ENCODE data around the gene MARK2.

Gene MARK2

DNA sequence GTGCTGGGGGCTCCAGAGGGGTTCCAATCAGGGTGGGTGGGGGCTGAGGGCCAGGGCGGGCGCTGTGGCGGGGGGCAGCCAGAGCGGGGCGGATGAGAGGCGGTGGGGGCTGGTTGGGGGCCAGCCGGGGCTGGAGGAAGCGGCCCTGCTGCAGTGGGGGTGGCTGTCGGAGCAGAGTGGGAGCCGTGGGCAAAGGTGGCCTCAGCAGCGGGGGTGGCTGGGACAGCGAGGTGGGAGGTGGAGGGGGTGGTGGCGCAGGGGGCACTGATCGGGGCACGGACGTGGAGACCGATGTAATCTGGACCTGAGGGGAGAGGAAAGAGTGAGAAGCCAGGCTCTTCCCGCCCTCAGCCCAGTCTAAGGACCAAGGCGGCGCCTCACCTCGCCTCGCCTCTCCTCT, 73.0 kb downstream of the MARK2 start:
- no peak for FAIRE-seq

DNA sequence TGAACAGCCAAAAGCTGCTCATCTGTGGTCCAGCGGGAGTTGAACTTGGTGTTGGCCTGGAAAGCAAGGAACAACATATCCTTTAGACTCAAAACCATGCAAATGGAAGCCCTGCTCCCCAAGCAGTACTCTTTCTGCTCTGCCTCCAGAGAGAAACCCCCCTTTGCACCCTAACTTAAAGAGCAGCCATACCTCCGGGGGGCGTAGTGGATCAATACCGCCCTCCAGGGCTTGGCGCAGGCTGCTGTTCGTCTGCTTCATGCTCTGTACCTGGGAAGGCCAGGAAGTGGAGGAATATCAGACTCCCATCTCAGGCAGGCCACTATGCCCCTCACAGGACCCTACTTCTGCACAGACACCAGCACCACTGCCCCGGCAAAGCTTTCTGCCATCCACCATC, 73.8 kb downstream of the MARK2 start:
- no peak for FAIRE-seq

- no peak for FAIRE-seq
Measured at GRCh38 chr11:63913866-63914830, 75.2 kb downstream of the MARK2 start.

DNA sequence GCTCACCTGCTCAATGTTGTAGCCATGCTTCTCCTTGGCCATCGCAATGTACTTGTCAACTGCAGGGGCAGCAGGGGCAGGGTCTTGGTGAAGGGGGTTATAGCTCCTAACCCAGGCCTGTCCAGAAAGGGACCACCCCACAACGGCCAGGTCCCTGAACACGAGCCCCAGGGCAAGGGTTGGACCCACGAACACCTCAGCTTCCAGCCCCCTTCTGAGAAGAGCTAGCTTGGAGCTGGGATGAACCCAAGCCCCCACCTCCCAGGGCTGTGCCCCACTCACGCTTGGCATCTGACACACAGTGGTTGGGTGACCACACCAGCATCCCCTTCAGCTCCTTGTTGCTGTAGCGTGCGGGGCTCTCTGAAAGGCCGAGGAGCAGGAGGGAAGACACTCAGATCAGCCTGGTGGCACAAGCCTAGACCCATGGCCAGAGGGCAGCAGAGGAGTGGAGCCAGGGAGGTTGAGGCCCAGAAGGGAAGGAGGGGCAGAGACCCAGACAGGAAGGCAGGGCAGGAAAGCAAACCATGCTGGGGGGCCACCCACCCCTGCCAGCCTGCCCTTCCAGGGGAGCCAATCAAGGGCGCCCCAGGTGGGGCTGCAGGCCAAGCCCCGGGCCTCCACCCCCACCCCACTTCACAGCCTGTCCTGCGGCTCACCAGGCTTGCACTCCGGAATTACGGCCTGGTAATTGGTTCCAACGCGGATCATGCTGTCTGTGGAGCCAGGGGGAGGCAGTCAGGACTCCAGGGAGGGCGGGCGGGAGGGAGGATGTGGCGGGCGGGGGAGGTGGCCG, 76.2 kb downstream of the MARK2 start:
- no peak for FAIRE-seq

DNA sequence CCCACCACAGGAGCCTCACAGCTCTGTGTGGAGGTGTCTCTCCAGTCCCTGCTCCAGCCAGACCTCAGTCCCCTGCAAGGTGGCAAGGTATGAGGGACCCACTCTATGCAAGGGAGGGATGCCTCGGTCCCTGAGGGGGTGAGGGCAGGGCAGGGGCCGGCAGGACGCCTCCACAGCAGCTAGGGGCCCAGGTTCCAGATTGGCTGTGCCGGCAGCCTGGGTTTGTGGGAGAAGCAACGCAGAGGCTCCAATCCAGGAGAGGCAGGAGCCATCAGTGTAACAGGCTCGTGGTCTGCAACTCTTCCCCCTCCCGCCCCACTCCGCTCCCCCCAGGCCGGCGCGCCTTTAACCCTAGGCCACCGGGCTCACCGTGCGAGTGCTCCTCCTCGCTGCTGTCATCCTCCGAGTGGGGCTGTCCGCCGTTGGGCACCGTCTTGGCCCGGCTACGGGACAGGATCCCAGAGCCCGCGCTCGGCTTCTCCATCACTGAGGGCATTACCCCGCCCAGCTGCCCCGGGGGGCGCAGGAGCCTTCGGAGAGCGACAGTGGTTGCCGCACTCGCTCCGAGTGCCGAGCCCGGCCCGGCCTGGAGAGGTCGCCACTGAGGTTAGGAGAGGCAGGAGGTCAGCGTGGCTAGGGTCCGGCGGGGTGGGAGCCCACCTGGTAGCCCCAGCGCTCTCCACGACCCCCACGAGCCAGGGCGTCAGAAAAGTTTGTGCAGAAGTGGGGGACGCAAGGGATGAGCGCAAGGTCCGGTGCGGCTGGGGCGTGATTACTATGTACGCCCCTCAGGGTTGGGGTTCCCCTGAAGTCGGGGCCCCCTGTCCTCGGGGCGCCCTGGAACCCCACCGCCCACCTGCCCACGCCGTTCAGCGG, 77.3 kb downstream of the MARK2 start:
- FAIRE-seq = no peak

DNA sequence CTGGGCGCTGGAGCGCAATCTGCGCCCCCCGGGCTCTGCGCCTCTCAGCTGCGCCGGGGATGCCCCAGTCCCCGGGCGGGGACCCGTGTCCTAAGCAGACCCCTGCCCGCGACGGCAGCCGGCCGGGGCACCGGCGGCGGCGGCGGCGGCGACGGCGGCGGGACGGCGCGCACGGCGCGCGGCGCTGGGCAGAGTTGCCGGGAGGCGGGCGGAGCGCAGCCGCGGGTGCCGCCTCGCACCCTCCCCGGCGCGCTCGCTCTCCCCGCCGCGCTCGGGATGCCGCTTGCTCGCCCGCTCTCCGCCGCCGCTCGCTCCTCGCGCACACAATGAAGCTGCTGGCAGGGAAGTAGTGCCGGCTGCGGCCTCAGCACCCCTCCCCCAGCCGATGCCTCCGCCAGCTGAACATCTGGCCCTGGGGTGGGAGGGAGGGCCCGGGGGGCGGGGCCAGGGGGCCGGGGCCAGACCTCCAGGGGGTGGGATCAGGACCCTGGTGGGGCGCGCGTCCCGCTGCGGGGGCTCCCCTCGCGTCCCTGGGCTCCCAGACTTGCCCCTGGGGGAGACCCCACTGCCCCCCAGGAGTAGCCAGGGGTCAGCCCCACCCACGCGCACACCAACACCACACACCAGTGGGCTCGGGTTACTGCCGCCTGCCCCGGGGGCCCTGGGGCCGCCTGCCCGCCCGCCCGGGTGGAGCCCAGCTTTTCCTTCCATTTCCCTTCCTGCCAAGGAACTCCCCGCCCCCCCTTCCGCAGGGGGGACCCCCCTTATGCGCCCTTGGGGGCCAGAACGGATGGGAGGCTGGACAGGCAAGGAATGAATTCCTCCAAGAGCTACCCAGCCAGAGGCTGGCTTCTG, 78.2 kb downstream of the MARK2 start, which contains the start of gene RCOR2:
TSS of gene RCOR2 (minus strand) at position 328 of the 855 bp plus-strand sequence. CDS start 708 bp downstream, outside the sequence.
- FAIRE-seq = no peak

DNA sequence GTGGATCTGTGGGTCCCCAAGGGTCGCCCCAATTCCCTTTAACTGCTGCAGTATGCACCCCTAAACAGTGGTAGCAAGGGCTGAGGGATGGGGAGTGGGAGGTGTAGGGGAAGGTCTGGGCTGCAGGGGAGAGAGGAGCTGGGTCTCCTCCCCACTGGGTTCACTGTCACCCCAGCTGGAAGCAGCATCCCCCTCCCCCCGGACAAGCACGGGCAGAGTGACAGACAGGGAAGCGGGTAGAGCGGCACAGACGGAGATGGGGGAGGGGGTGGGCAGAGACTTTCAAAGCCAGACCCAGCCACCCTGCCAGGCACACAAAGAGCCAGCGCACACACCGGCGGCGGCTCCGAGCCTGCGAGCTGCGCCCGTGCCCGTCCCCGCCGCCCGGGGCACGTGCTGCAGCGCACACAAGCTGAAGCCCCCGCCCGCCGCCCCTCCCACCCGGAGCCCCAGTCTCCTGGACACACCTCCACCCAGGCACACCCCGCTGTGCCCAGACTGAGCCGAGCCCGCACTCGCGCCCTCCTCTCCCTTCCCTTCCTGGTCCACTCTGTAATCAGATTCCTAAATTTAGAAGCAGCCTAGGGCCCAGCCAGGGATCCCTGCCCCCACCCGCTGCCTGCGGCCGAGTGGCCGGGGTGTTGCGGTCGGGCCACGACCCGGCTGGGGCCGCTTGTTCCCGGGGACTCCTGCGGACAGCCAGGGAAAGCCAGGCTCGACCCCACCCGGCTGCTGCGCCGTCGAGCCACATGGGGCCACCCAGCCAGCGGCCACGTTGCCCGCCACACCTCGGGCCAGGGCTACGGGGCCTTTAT, 79.0 kb downstream of the MARK2 start:
- FAIRE-seq = no peak

- FAIRE-seq = no peak
Measured at GRCh38 chr11:63918507-63919191, 79.7 kb downstream of the MARK2 start.

DNA sequence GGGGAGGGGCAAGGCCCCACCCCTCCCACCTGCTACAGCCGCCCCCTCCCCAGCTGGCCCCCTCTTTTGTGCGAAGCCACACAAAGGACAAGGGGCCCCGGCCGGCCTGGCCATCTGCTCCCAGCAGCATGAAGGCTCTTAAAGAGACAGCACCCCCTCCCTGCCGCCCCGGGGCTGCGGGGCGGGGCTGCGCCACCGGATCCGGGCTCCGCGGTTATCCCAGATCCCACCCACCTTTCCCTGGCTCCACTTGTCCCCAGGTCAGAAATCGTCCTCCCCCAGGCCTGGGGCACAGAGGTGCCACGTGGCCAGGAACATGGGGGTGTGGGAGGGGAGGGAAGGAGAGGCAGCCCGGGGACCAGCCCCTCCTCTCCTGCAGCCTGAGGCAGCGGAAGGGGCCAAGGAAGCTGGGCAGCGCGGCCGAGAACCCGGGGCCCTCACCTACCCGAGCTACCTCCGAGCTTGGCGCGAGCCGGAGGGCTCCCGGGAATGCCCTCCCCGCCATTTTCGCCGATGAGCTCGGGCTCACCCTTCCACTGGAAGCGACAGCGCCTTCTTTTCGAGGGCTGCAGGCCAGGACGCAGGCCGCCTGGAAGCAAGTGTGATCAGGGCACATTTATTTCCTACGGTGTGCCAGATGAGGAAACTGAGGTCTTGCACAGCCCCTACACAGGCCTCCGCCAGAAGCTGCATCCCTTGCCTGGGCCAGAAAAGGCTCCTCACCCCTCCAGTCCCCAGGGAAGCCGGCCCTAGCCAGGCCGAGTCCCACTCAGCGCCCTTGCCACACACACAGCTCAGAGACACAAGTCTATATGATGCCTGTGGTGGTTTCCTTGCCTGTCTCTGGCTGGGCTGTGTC, 80.6 kb downstream of the MARK2 start:
- FAIRE-seq = no peak

GRCh38 chr11:63920126-63920938, 81.4 kb downstream of the MARK2 start:
- no peak for FAIRE-seq

DNA sequence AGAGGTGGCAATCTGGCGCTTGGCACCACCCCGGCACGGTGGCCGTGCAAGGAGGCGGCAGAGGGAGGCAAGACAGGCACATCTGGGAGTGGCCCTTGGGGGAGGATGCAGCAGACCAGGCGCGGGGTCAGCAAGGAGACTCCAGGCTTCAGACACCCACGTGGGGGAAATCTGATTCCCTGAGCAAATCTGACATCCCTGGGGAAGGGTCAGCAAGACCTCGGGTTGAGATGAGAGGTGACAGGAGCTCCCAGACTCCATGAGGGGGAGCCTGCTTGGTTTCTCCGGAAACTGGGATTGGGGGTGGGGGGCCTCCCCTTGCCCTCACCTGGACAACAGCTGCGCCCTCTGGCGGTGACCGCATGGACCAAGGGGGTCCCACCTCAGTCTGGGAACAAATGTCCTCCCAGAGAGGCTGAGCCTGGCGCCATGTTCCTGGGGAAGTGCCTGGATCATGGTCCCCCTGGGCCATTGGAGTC, 82.1 kb downstream of the MARK2 start:
- FAIRE-seq = no peak

GRCh38 chr11:63922673-63923192, 83.8 kb downstream of the MARK2 start:
- FAIRE-seq = no peak

DNA sequence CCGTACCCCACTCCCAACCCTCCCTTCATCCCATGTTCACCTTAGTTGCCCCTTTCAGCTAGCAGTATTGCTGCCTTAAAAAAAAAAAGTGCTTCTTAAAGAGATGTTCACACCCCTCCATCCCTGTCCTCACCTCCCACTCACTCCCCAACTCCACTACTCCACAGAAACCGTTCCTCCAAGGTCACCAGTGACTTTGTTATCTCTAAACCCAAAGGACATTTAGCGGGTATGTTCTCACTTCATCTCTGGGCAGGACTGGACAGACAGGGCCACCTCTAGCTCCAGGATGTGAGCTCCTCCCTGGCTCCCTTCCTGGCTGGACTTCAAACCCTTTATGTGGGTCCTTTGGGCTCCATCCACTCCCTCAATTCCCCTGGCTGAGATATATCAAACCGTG, 84.4 kb downstream of the MARK2 start:
- FAIRE-seq = no peak

DNA sequence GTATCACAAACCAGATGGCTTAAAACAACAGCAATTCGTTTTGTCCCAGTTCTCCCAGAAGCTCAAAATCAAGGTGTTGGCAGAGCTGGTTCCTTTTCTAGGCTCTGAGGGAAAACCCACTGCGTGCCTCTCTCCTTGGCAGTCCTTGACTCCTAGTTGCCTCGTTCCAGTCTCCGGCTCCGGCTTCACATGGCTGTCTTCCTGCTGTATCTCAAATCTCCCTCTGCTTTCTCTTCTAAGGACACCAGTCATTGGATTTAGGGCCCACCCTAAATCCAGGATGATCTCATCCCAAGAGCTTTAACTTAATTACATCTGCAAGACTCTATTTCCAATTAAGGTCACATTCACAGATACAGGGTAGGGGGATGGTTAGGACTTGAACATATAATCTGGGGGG, 90.7 kb downstream of the MARK2 start:
- FAIRE-seq = no peak

GRCh38 chr11:63931045-63931444, 92.1 kb downstream of the MARK2 start:
- no peak for FAIRE-seq

DNA sequence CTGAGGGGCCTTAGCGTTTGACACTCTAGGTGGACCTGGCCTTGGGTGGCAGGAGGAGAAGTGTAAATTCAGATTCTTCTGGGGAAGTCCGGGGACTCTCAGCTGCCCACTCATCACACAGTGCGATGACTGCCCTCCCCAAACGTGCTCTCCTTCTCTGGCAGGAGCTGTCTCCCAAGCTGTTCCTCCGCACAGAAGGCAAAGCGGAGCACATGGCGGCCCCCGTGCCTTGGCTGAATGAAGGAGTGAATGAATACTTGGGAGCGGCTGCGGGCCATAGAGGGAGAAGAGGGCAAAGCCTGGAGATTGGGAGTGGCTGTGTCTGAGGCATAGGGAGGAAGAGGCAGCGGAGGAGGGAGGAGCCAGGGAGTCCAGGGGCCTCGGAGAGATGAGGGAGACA, 93.0 kb downstream of the MARK2 start:
- FAIRE-seq = no peak

GRCh38 chr11:63933459-63933858, 94.5 kb downstream of the MARK2 start:
- no peak for FAIRE-seq
